ENCODE measurements around the gene MPP3. TPM values are rescaled to one million over a fixed set of nuclear protein-coding genes. Genes with fewer than 3 reads are reported as not detected.

Gene MPP3
- total and polyA plus RNA-seq, 2 donors: 0.61 to 1.5 TPM

DNA sequence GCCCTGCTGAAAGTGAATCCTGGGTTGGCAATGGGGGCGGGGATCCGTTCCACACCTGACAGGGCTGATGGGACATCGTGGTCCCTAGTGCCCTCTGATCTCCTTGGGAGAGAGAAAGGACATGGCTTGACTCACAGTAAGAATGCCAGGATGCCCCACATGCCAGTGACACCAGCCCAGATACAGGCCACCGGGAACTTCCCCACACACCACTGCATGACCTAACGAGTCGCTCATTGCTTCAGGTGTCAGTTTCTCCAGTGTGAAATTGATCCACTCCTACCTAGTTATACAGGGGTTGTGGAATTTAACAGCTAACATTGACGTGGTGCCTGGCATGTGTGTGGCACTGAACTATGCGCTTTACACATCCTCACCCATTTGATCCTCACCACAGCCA lies 21.6 kb upstream of the MPP3 start:
- Histone ChIP-seq H3K36me3 (ENCODE audit: control insufficient read depth in 2 of 2, insufficient read depth in 2 of 2, low read length in 1 of 2) (no peaks in the 10 kb centered on the region), H3K27me3 (ENCODE audit: control insufficient read depth in 2 of 2, insufficient read depth in 1 of 2, low read length in 1 of 2) (peaks cover 0 to 27% of the 10 kb centered on the region in 2 donors), H3K4me3 (ENCODE audit: low read length in 2 of 2) (no peak overlapping the region), H3K9me3 (ENCODE audit: control insufficient read depth in 2 of 2, insufficient read depth in 1 of 2, low read length in 1 of 2) (peaks cover 0 to 6% of the 10 kb centered on the region in 2 donors), H3K4me1 (ENCODE audit: control insufficient read depth in 2 of 2, insufficient read depth in 2 of 2, low read length in 2 of 2) (no peaks in the 10 kb centered on the region), H3K27ac (ENCODE audit: low read depth in 1 of 2, low read length in 1 of 2) (no peak overlapping the region)
- WGBS: 82% methylated on average over 8 of the region's 8 CpGs
- DNase-seq (ENCODE audit: low read depth in 6 of 9, low spot score in 9 of 9): no peak

GRCh38 chr17:43853546-43853945 lies 20.6 kb upstream of the MPP3 start:
- 91% methylated on average over 7 of the region's 7 CpGs for WGBS

GRCh38 chr17:43852571-43852970 lies 19.6 kb upstream of the MPP3 start:
- Histone ChIP-seq H3K9me3 (ENCODE audit: control insufficient read depth in 2 of 2, insufficient read depth in 1 of 2, low read length in 1 of 2) (peaks cover 0 to 6% of the 10 kb centered on the region in 2 donors), H3K27me3 (ENCODE audit: control insufficient read depth in 2 of 2, insufficient read depth in 1 of 2, low read length in 1 of 2) (peaks cover 0 to 21% of the 10 kb centered on the region in 2 donors), H3K27ac (ENCODE audit: low read depth in 1 of 2, low read length in 1 of 2) (no peak overlapping the region), H3K4me3 (ENCODE audit: low read length in 2 of 2) (no peak overlapping the region), H3K36me3 (ENCODE audit: control insufficient read depth in 2 of 2, insufficient read depth in 2 of 2, low read length in 1 of 2) (no peaks in the 10 kb centered on the region), H3K4me1 (ENCODE audit: control insufficient read depth in 2 of 2, insufficient read depth in 2 of 2, low read length in 2 of 2) (no peaks in the 10 kb centered on the region)
- no peak for DNase-seq (ENCODE audit: low read depth in 6 of 9, low spot score in 9 of 9)
- WGBS: 94% methylated on average over 8 of the region's 8 CpGs

More at GRCh38 chr17:43853546-43853945, 20.6 kb upstream of the MPP3 start:
- Histone ChIP-seq H3K4me3 (ENCODE audit: low read length in 2 of 2) (no peak overlapping the region), H3K9me3 (ENCODE audit: control insufficient read depth in 2 of 2, insufficient read depth in 1 of 2, low read length in 1 of 2) (peaks cover 0 to 6% of the 10 kb centered on the region in 2 donors), H3K4me1 (ENCODE audit: control insufficient read depth in 2 of 2, insufficient read depth in 2 of 2, low read length in 2 of 2) (no peaks in the 10 kb centered on the region), H3K27ac (ENCODE audit: low read depth in 1 of 2, low read length in 1 of 2) (no peak overlapping the region), H3K36me3 (ENCODE audit: control insufficient read depth in 2 of 2, insufficient read depth in 2 of 2, low read length in 1 of 2) (no peaks in the 10 kb centered on the region), H3K27me3 (ENCODE audit: control insufficient read depth in 2 of 2, insufficient read depth in 1 of 2, low read length in 1 of 2) (peaks cover 0 to 27% of the 10 kb centered on the region in 2 donors)
- DNase-seq (ENCODE audit: low read depth in 6 of 9, low spot score in 9 of 9): no peak

- DNase-seq (ENCODE audit: low read depth in 6 of 9, low spot score in 9 of 9): no peak
- Histone ChIP-seq H3K27ac (ENCODE audit: low read depth in 1 of 2, low read length in 1 of 2) (no peak overlapping the region), H3K36me3 (ENCODE audit: control insufficient read depth in 2 of 2, insufficient read depth in 2 of 2, low read length in 1 of 2) (no peaks in the 10 kb centered on the region), H3K4me1 (ENCODE audit: control insufficient read depth in 2 of 2, insufficient read depth in 2 of 2, low read length in 2 of 2) (peaks cover 0 to 3% of the 10 kb centered on the region in 2 donors), H3K9me3 (ENCODE audit: control insufficient read depth in 2 of 2, insufficient read depth in 1 of 2, low read length in 1 of 2) (no peaks in the 10 kb centered on the region), H3K4me3 (ENCODE audit: low read length in 2 of 2) (no peak overlapping the region), H3K27me3 (ENCODE audit: control insufficient read depth in 2 of 2, insufficient read depth in 1 of 2, low read length in 1 of 2) (peaks cover 0 to 18% of the 10 kb centered on the region in 2 donors)
- WGBS: 96% methylated on average over 8 of the region's 8 CpGs
Observed at GRCh38 chr17:43849116-43849515, 16.2 kb upstream of the MPP3 start.

DNA sequence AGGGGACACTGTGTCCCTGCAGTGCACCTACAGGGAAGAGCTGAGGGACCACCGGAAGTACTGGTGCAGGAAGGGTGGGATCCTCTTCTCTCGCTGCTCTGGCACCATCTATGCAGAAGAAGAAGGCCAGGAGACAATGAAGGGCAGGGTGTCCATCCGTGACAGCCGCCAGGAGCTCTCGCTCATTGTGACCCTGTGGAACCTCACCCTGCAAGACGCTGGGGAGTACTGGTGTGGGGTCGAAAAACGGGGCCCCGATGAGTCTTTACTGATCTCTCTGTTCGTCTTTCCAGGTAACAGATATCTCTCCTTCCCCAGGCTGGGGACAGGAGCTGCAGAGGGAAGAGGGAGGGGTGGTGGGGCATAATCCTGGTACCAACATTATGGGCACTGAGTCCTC lies 15.7 kb upstream of the MPP3 start:
- 96% methylated on average over 10 of the region's 10 CpGs for WGBS
- H3K4me1 ChIP-seq (ENCODE audit: control insufficient read depth in 2 of 2, insufficient read depth in 2 of 2, low read length in 2 of 2): peaks cover 0 to 3% of the 10 kb centered on the region in 2 donors
- H3K9me3 ChIP-seq (ENCODE audit: control insufficient read depth in 2 of 2, insufficient read depth in 1 of 2, low read length in 1 of 2): no peaks in the 10 kb centered on the region
- no peaks in the 10 kb centered on the region for H3K36me3 ChIP-seq (ENCODE audit: control insufficient read depth in 2 of 2, insufficient read depth in 2 of 2, low read length in 1 of 2)
- H3K27me3 ChIP-seq (ENCODE audit: control insufficient read depth in 2 of 2, insufficient read depth in 1 of 2, low read length in 1 of 2): peaks cover 0 to 14% of the 10 kb centered on the region in 2 donors
- no peak overlapping the region for H3K4me3 ChIP-seq (ENCODE audit: low read length in 2 of 2)
- H3K27ac ChIP-seq (ENCODE audit: low read depth in 1 of 2, low read length in 1 of 2): no peak overlapping the region
- DNase-seq (ENCODE audit: low read depth in 6 of 9, low spot score in 9 of 9): no peak

GRCh38 chr17:43846963-43847371 lies 14.0 kb upstream of the MPP3 start, which contains the start of gene CD300LG:
Gene CD300LG (plus strand): TSS chr17:43847176. CDS start chr17:43847217, 41 bp downstream.
- Histone ChIP-seq H3K4me3 (ENCODE audit: low read length in 2 of 2) (no peak within 1 kb of the TSS), H3K9me3 (ENCODE audit: control insufficient read depth in 2 of 2, insufficient read depth in 1 of 2, low read length in 1 of 2) (no peaks in the 10 kb centered on the region), H3K27me3 (ENCODE audit: control insufficient read depth in 2 of 2, insufficient read depth in 1 of 2, low read length in 1 of 2) (peaks cover 0 to 13% of the 10 kb centered on the region in 2 donors), H3K36me3 (ENCODE audit: control insufficient read depth in 2 of 2, insufficient read depth in 2 of 2, low read length in 1 of 2) (no peaks in the 10 kb centered on the region), H3K4me1 (ENCODE audit: control insufficient read depth in 2 of 2, insufficient read depth in 2 of 2, low read length in 2 of 2) (peaks cover 0 to 3% of the 10 kb centered on the region in 2 donors), H3K27ac (ENCODE audit: low read depth in 1 of 2, low read length in 1 of 2) (no peak within 1 kb of the TSS)
- 43% methylated on average over 17 of the region's 17 CpGs for WGBS
- DNase-seq (ENCODE audit: low read depth in 6 of 9, low spot score in 9 of 9): no peak

DNA sequence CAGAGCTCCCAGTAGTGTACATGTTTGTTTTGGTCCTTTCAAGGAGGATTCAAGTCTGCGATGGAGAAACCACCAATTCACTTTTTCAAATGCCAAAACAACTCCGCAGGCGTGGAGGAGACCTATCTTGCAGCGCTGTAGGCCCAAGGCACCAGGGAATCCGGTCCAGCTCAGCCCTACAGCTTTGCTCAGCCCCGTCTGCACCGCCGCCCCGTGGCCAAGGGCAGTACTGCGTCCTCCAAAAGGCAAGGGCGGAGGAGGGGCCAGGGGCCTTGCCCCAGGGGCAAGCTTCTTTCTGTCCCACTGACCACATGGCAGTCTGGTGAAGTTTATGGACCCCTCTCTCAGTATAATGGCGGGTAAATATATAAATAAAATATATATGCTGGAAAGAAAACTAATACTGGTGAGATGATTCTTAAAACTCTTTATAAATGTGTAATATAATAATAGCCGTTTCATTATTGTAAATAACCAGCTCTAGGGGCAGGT lies 13.3 kb upstream of the MPP3 start:
- 22% methylated on average over 13 of the region's 13 CpGs for WGBS
- Histone ChIP-seq H3K27me3 (ENCODE audit: control insufficient read depth in 2 of 2, insufficient read depth in 1 of 2, low read length in 1 of 2) (peaks cover 0 to 14% of the 10 kb centered on the region in 2 donors), H3K9me3 (ENCODE audit: control insufficient read depth in 2 of 2, insufficient read depth in 1 of 2, low read length in 1 of 2) (no peaks in the 10 kb centered on the region), H3K4me1 (ENCODE audit: control insufficient read depth in 2 of 2, insufficient read depth in 2 of 2, low read length in 2 of 2) (peaks cover 0 to 3% of the 10 kb centered on the region in 2 donors), H3K4me3 (ENCODE audit: low read length in 2 of 2) (no peak overlapping the region), H3K27ac (ENCODE audit: low read depth in 1 of 2, low read length in 1 of 2) (no peak overlapping the region), H3K36me3 (ENCODE audit: control insufficient read depth in 2 of 2, insufficient read depth in 2 of 2, low read length in 1 of 2) (no peaks in the 10 kb centered on the region)
- peak in 5 of 9 donors; percentile 12 to 48 (median 27) for DNase-seq (ENCODE audit: low read depth in 6 of 9, low spot score in 9 of 9)

DNA sequence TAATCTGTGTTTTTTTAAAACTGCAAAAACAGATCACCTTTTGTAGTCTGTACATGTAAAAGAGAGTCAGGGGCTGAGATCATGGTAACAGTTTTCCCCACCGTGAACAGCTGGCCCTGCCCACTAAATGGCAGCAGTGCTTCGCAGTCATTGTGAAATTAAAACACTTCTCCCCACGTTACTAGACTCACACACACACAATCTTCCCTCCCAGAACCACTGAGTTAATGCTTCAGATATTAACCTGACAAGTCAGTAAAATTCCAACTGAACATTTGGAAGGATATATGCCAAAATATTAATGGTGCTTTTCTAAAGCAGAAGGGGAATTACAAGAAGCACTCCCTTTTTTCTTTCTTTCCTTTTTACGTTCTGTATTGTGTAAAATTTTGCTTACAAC lies 12.8 kb upstream of the MPP3 start:
- Histone ChIP-seq H3K27ac (ENCODE audit: low read depth in 1 of 2, low read length in 1 of 2) (no peak overlapping the region), H3K36me3 (ENCODE audit: control insufficient read depth in 2 of 2, insufficient read depth in 2 of 2, low read length in 1 of 2) (no peaks in the 10 kb centered on the region), H3K4me1 (ENCODE audit: control insufficient read depth in 2 of 2, insufficient read depth in 2 of 2, low read length in 2 of 2) (peaks cover 0 to 3% of the 10 kb centered on the region in 2 donors), H3K4me3 (ENCODE audit: low read length in 2 of 2) (no peak overlapping the region), H3K27me3 (ENCODE audit: control insufficient read depth in 2 of 2, insufficient read depth in 1 of 2, low read length in 1 of 2) (peaks cover 0 to 14% of the 10 kb centered on the region in 2 donors), H3K9me3 (ENCODE audit: control insufficient read depth in 2 of 2, insufficient read depth in 1 of 2, low read length in 1 of 2) (no peaks in the 10 kb centered on the region)
- no peak for DNase-seq (ENCODE audit: low read depth in 6 of 9, low spot score in 9 of 9)
- WGBS: 90% methylated on average over 4 of the region's 4 CpGs

GRCh38 chr17:43844241-43844640 lies 11.3 kb upstream of the MPP3 start:
- Histone ChIP-seq H3K9me3 (ENCODE audit: control insufficient read depth in 2 of 2, insufficient read depth in 1 of 2, low read length in 1 of 2) (no peaks in the 10 kb centered on the region), H3K4me3 (ENCODE audit: low read length in 2 of 2) (no peak overlapping the region)
- 91% methylated on average over 5 of the region's 5 CpGs for WGBS

More at GRCh38 chr17:43844241-43844640, 11.3 kb upstream of the MPP3 start:
- Histone ChIP-seq H3K4me1 (ENCODE audit: control insufficient read depth in 2 of 2, insufficient read depth in 2 of 2, low read length in 2 of 2) (peaks cover 0 to 3% of the 10 kb centered on the region in 2 donors), H3K27me3 (ENCODE audit: control insufficient read depth in 2 of 2, insufficient read depth in 1 of 2, low read length in 1 of 2) (peaks cover 0 to 20% of the 10 kb centered on the region in 2 donors), H3K36me3 (ENCODE audit: control insufficient read depth in 2 of 2, insufficient read depth in 2 of 2, low read length in 1 of 2) (no peaks in the 10 kb centered on the region), H3K27ac (ENCODE audit: low read depth in 1 of 2, low read length in 1 of 2) (no peak overlapping the region)
- DNase-seq (ENCODE audit: low read depth in 6 of 9, low spot score in 9 of 9): no peak
